ENCODE results near the gene MBOAT1. TPM values are rescaled to one million over a fixed set of nuclear protein-coding genes. Genes with fewer than 3 reads are reported as not detected.

The MBOAT1 gene
- total RNA-seq, 1 experiment from 2014 or later, result 9.9 TPM

GRCh38 chr6:20061952-20062351 lies 150.3 kb downstream of the MBOAT1 start:
- Histone ChIP-seq H4K8ac (replicated peaks; ENCODE audit: insufficient read length, low read depth, low read length) (no peak overlapping the region), H2AK5ac (ENCODE audit: insufficient read length, low read length) (no peak overlapping the region), H3K56ac (ENCODE audit: insufficient read length, low read depth, low read length) (no peak overlapping the region), H4K91ac (ENCODE audit: insufficient read length, low read depth, low read length) (no peak overlapping the region), H3K9me3 (ENCODE audit: control insufficient read depth, low read depth, low read length) (no peaks in the 10 kb centered on the region), H3K18ac (ENCODE audit: insufficient read length, low read depth, low read length) (no peak overlapping the region), H3K4me1 (ENCODE audit: insufficient read depth, low read length) (no peaks in the 10 kb centered on the region), H3K79me1 (ENCODE audit: insufficient read depth, low read depth, low read length, poor library complexity, severe bottlenecking) (no peaks in the 10 kb centered on the region), H3K14ac (ENCODE audit: insufficient read depth, low read length) (no peak overlapping the region), H4K5ac (ENCODE audit: insufficient read length, low read depth, low read length) (no peak overlapping the region), H3K27ac (ENCODE audit: insufficient read length, low read depth, low read length) (no peak overlapping the region), H2AFZ (ENCODE audit: low read length) (no peak overlapping the region), H2BK20ac (ENCODE audit: low read depth, low read length, poor library complexity, severe bottlenecking) (no peak overlapping the region), H3T11ph (ENCODE audit: low read length) (no peak overlapping the region), H3K27me3 (ENCODE audit: insufficient read depth, low read length) (no peaks in the 10 kb centered on the region), H2BK120ac (ENCODE audit: low read depth, low read length, poor library complexity, severe bottlenecking) (no peak overlapping the region), H3K9ac (ENCODE audit: extremely low read depth, insufficient read length, low read length) (no peak overlapping the region), H2BK12ac (ENCODE audit: insufficient read length, low read depth, low read length) (no peak overlapping the region), H4K20me1 (ENCODE audit: control insufficient read depth, insufficient read depth, insufficient read length) (no peaks in the 10 kb centered on the region), H3K23ac (ENCODE audit: insufficient read length, low read depth, low read length) (no peak overlapping the region), H3K79me2 (ENCODE audit: insufficient read depth, low read length) (no peaks in the 10 kb centered on the region), H3K4ac (ENCODE audit: low read depth, low read length) (no peak overlapping the region), H3K23me2 (ENCODE audit: insufficient read length, low read depth, low read length, poor library complexity, severe bottlenecking) (no peaks in the 10 kb centered on the region), H2BK5ac (ENCODE audit: insufficient read length, low read length) (no peak overlapping the region), H3K4me2 (ENCODE audit: insufficient read depth, insufficient read length, low read length) (no peak overlapping the region), H2BK15ac (ENCODE audit: low read depth, low read length) (no peak overlapping the region)
- no peak for TF ChIP-seq CTCF (conservative IDR thresholded peaks at IDR 0.05)
- no peak overlapping the region for H3K27ac Mint-ChIP-seq
- no CpG with 5 or more reads among the region's 5 CpGs for WGBS (ENCODE audit: extremely low coverage, insufficient read length, low lambda C conversion rate)
- no peak overlapping the region for H3K4me3 Mint-ChIP-seq
- DNase-seq, result no peak
- no peaks in the 10 kb centered on the region for H3K4me1 Mint-ChIP-seq
- no peaks in the 10 kb centered on the region; the same call in none of the 2 replicates for H3K27me3 Mint-ChIP-seq (ENCODE audit: low read depth)
- no peaks in the 10 kb centered on the region; a peak in 1 of 5 replicates for H3K9me3 Mint-ChIP-seq
- no peaks in the 10 kb centered on the region; a peak in 1 of 7 replicates for H3K36me3 Mint-ChIP-seq (ENCODE audit: insufficient read depth in 1 of 3, low read depth in 3 of 3)
